ENCODE measurements around the gene ATG9A. TPM values are rescaled to one million over a fixed set of nuclear protein-coding genes. Genes with fewer than 3 reads are reported as not detected.

Gene ATG9A
- total RNA-seq, 1 experiment from 2014 or later = 46.4 TPM

- no peak overlapping the region for H3K56ac ChIP-seq (ENCODE audit: insufficient read length, low read depth, low read length)
- no peak overlapping the region for H2BK20ac ChIP-seq (ENCODE audit: low read depth, low read length, poor library complexity, severe bottlenecking)
- H3K18ac ChIP-seq (ENCODE audit: insufficient read length, low read depth, low read length) = no peak overlapping the region
- no peak overlapping the region for H2AFZ ChIP-seq (ENCODE audit: low read length)
- H3K79me2 ChIP-seq (ENCODE audit: insufficient read depth, low read length) = no peaks in the 10 kb centered on the region
- H3K27ac ChIP-seq (ENCODE audit: insufficient read length, low read depth, low read length) = no peak overlapping the region
- H3K4me1 Mint-ChIP-seq = peaks cover 19 to 23% of the 10 kb centered on the region in 2 experiments
- H3K9ac ChIP-seq (ENCODE audit: extremely low read depth, insufficient read length, low read length) = no peak overlapping the region
- no peaks in the 10 kb centered on the region for H4K20me1 ChIP-seq (ENCODE audit: control insufficient read depth, insufficient read depth, insufficient read length)
- H3K27me3 ChIP-seq (ENCODE audit: insufficient read depth, low read length) = no peaks in the 10 kb centered on the region
- no peak overlapping the region for H2BK15ac ChIP-seq (ENCODE audit: low read depth, low read length)
- peaks cover 3% of the 10 kb centered on the region; the same call in 1 of the 2 replicates for H3K27me3 Mint-ChIP-seq (ENCODE audit: low read depth)
- H3K27ac Mint-ChIP-seq = no peak overlapping the region
- H4K8ac ChIP-seq (replicated peaks; ENCODE audit: insufficient read length, low read depth, low read length) = no peak overlapping the region
- TF ChIP-seq CTCF (conservative IDR thresholded peaks at IDR 0.05) = no peak
- no peaks in the 10 kb centered on the region for H3K9me3 ChIP-seq (ENCODE audit: control insufficient read depth, low read depth, low read length)
- no peak overlapping the region for H2BK120ac ChIP-seq (ENCODE audit: low read depth, low read length, poor library complexity, severe bottlenecking)
- H3K4me3 Mint-ChIP-seq = no peak overlapping the region
- no peaks in the 10 kb centered on the region for H3K79me1 ChIP-seq (ENCODE audit: insufficient read depth, low read depth, low read length, poor library complexity, severe bottlenecking)
- peaks cover 7% of the 10 kb centered on the region for H3K23me2 ChIP-seq (ENCODE audit: insufficient read length, low read depth, low read length, poor library complexity, severe bottlenecking)
- no peak overlapping the region for H3K4ac ChIP-seq (ENCODE audit: low read depth, low read length)
- no peak overlapping the region for H3K23ac ChIP-seq (ENCODE audit: insufficient read length, low read depth, low read length)
- H4K91ac ChIP-seq (ENCODE audit: insufficient read length, low read depth, low read length) = no peak overlapping the region
- no CpG with 5 or more reads among the region's 19 CpGs for WGBS (ENCODE audit: extremely low coverage, insufficient read length, low lambda C conversion rate)
- no peak for DNase-seq
- peaks cover 31 to 65% (median 64%) of the 10 kb centered on the region in 3 experiments for H3K36me3 Mint-ChIP-seq (ENCODE audit: insufficient read depth in 1 of 3, low read depth in 3 of 3)
- no peak overlapping the region for H4K5ac ChIP-seq (ENCODE audit: insufficient read length, low read depth, low read length)
- H2BK5ac ChIP-seq (ENCODE audit: insufficient read length, low read length) = no peak overlapping the region
- H3K14ac ChIP-seq (ENCODE audit: insufficient read depth, low read length) = no peak overlapping the region
- H2BK12ac ChIP-seq (ENCODE audit: insufficient read length, low read depth, low read length) = no peak overlapping the region
- no peak overlapping the region for H3K4me2 ChIP-seq (ENCODE audit: insufficient read depth, insufficient read length, low read length)
- no peaks in the 10 kb centered on the region for H3K4me1 ChIP-seq (ENCODE audit: insufficient read depth, low read length)
- no peak overlapping the region for H3T11ph ChIP-seq (ENCODE audit: low read length)
- no peak overlapping the region for H2AK5ac ChIP-seq (ENCODE audit: insufficient read length, low read length)
- H3K9me3 Mint-ChIP-seq = no peaks in the 10 kb centered on the region
Measured at GRCh38 chr2:219220652-219221402, 8.6 kb downstream of the ATG9A start.

Data from H9 (cell line).